ENCODE results near the gene PTPN23. TPM values are rescaled to one million over a fixed set of nuclear protein-coding genes. Genes with fewer than 3 reads are reported as not detected.

The PTPN23 gene
- total and polyA plus RNA-seq, 2 of the 8 experiments (the other 6 are each of a cell fraction or from before 2014, with no cell fraction given): 2.9 to 46.7 TPM

DNA sequence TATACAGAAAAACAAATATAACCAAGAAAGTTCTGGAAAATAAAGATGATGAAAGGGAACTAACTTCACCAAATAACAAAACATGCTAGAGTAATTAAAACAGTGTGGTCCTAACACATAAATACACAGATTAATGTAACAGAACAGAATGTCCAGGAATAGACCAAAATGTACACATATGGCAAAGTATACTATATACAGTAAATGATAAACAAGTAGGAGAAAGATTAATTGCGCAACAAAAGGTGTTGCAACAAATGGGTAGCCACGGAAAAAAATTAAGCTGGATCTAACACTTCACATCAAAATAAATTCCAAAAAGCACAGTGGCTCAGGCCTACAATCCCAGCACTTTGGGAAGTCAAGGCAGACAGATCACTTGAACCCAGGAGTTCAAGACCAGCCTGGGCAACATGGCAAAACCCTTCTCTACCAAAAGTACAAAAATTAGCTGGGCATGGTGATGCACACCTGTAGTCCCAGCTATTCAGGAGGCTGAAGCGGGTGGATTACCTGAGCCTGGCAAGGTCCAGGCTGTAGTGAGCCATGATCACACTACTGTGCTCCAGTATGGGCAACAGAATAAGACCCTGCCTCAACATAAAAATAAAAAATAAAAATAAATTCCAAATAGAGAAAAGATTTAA, 75.1 kb downstream of the PTPN23 start:
- no peak overlapping the region for H2AFZ ChIP-seq (ENCODE audit: low read length)
- H3K27ac ChIP-seq (ENCODE audit: low read depth, low read length): no peak overlapping the region
- no peak overlapping the region for H4K8ac ChIP-seq (ENCODE audit: extremely low read depth, insufficient read depth, low read length)
- H2BK120ac ChIP-seq (replicated peaks; ENCODE audit: low read depth, low read length): no peak overlapping the region
- peaks cover 6 to 75% of the 10 kb centered on the region in 2 experiments for H3K79me2 ChIP-seq (ENCODE audit: control insufficient read depth in 1 of 2, insufficient read depth in 2 of 2, low read length in 2 of 2)
- H3K56ac ChIP-seq (replicated peaks; ENCODE audit: insufficient read length, low read depth, low read length): no peak overlapping the region
- H3K4me1 ChIP-seq (replicated peaks in 1 of 4; ENCODE audit: control insufficient read depth in 3 of 4, insufficient read depth in 4 of 4, low read length in 3 of 4): 0 out of 7 replicates have a peak, but pooled peaks cover 0 to 2% (median 0%) of the 10 kb centered on the region in 4 experiments
- H3K79me1 ChIP-seq (ENCODE audit: low read depth, low read length): peaks cover 2% of the 10 kb centered on the region; the same call in 1 of the 2 replicates
- no peak overlapping the region for H3K4me2 ChIP-seq (ENCODE audit: insufficient read depth in 1 of 2, low read depth in 2 of 2, low read length in 2 of 2)
- H2BK20ac ChIP-seq (ENCODE audit: low read length): no peak overlapping the region
- H3K14ac ChIP-seq (ENCODE audit: insufficient read length): no peak overlapping the region
- no peak for DNase-seq (ENCODE audit: low read depth in 1 of 2, low spot score in 2 of 2)
- no peak overlapping the region for H2BK15ac ChIP-seq (ENCODE audit: low read length)
- CTCF ChIA-PET (ENCODE audit: partially characterized antibody): interaction anchor here (0.6 to 1.0 kb wide), 3 partner anchors 14 to 634 kb away, joined by 3 to 5 read pairs (median 3); no protein-coding TSS in a partner anchor
- no peak overlapping the region for H4K5ac ChIP-seq (ENCODE audit: insufficient read length, low read depth, low read length)
- no peaks in the 10 kb centered on the region for H3K9me3 ChIP-seq (ENCODE audit: insufficient read depth in 2 of 2, low read depth in 1 of 2, low read length in 1 of 2)
- H4K20me1 ChIP-seq (replicated peaks in 1 of 2; ENCODE audit: control insufficient read depth in 1 of 2, insufficient read depth in 2 of 2, low read length in 2 of 2): peaks cover 0 to 7% of the 10 kb centered on the region in 2 experiments
- H3K27me3 ChIP-seq (replicated peaks in 1 of 4; ENCODE audit: control insufficient read depth in 3 of 4, extremely low read depth in 1 of 4, insufficient read depth in 3 of 4, low read length in 3 of 4): no peaks in the 10 kb centered on the region
- no peak overlapping the region for H2AK5ac ChIP-seq (ENCODE audit: low read depth, low read length)
- H2BK12ac ChIP-seq (ENCODE audit: low read depth, low read length): no peak overlapping the region
- no peak overlapping the region for H2BK5ac ChIP-seq (ENCODE audit: low read depth, low read length)
- no peaks in the 10 kb centered on the region for H3K36me3 ChIP-seq (ENCODE audit: control insufficient read depth in 2 of 4, insufficient read depth in 4 of 4, low read length in 3 of 4)
- no peak overlapping the region for H4K91ac ChIP-seq (replicated peaks; ENCODE audit: insufficient read length, low read length)
- no peak overlapping the region for H3K18ac ChIP-seq (ENCODE audit: extremely low read depth, low read length)
- WGBS, 2 experiments (ENCODE audit: extremely low coverage in 1 of 2, insufficient coverage in 1 of 2, insufficient read length in 1 of 2, insufficient replicate concordance in 2 of 2, low coverage in 1 of 2, low lambda C conversion rate in 2 of 2, missing lambda C conversion rate in 1 of 2): 91% methylated on average over 3 of the region's 3 CpGs; no CpG with 5 or more reads in 1 of the 2 experiments
- TF ChIP-seq, protein P1, sequence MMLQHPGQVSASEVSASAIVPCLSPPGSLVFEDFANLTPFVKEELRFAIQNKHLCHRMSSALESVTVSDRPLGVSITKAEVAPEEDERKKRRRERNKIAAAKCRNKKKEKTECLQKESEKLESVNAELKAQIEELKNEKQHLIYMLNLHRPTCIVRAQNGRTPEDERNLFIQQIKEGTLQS (IDR thresholded peaks at IDR 0.05; ENCODE audit: insufficient read depth, low read depth, low read length): no peak
- no peak for TF ChIP-seq SIX5 (IDR thresholded peaks at IDR 0.05; ENCODE audit: low read depth, low read length)
- TF ChIP-seq CEBPB (IDR thresholded peaks at IDR 0.05; ENCODE audit: low read depth, low read length): peak; percentile 81; the same call in 1 of the 2 replicates
- H3K4ac ChIP-seq (replicated peaks; ENCODE audit: insufficient read length, low read depth, low read length): no peak overlapping the region
- no peak for FAIRE-seq
- H3K23ac ChIP-seq (ENCODE audit: insufficient read length): no peak overlapping the region
- POLR2A ChIA-PET (ENCODE audit: partially characterized antibody): interaction anchor here (1.2 to 2.3 kb wide), 2 partner anchors 11 to 25 kb away, joined by 3 to 6 read pairs; no protein-coding TSS in a partner anchor
- H3K23me2 ChIP-seq (ENCODE audit: low read depth, low read length): no peaks in the 10 kb centered on the region
- no peak overlapping the region for H3K9ac ChIP-seq (replicated peaks in 1 of 4; ENCODE audit: extremely low read depth in 1 of 4, low read depth in 3 of 4, low read length in 3 of 4)
- H3K4me3 ChIP-seq (ENCODE audit: extremely low read depth in 1 of 4, insufficient read depth in 2 of 4, low read depth in 3 of 4, low read length in 4 of 4): no peak overlapping the region
